Stimulated activated CD8-positive, alpha-beta memory T cell treated with anti-CD3 and anti-CD28 coated beads, Interleukin-15, amount 100 ng/mL, for 1 hour (primary cell): ENCODE results near the gene MKRN1.
"Not testable (repeated sequence)": the region's sequence is repeated elsewhere in the genome, so short reads cannot be mapped to it uniquely, and the experiment has no call there.

ENCODE experiments used
- DNase-seq: peaks from one replicate; pipeline ENCODE4 v3.0.0-alpha.2; 2020; ENCODE audit warnings: low read depth

Gene MKRN1

DNA sequence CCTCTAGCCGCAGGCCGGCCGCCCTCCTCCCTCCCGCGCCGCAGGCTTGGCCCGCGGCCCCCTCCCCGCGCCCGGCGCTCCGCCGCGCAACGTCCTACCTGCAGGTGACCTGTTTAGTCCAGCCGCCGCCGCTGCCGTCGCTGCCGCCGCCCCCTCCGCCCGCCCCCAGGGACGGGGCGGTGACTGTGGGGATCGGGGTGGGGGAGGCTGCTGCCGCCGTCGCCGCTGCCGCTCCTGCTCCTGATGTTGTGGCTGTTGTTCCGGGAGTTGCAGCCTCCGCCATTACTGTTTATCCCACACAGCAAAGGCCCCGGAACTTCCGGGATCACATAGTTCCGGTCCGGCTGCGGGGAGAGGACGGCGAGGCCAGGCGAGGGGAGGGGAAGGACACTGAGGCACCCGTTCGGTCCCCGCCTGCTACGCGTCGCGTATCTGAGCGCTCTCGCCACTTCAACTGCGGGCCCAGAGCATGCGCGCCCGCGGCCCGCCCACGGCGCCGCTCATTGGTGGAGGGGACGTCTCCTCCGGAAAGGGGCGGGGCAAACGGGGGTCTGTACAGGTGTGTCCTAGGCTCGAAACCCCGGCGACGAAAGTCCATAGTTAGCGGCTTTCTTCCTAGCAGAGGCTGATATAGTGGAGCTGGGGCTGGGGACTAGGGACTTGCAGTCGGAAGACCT is at the start of gene MKRN1:
Gene MKRN1 (minus strand): TSS at position 444 of the 677 bp plus-strand sequence. CDS start 161 bp downstream, at position 283.
- peak; percentile 85 for DNase-seq

- no peak for DNase-seq
Observed at GRCh38 chr7:140526787-140527664, 47.7 kb upstream of the MKRN1 start.

DNA sequence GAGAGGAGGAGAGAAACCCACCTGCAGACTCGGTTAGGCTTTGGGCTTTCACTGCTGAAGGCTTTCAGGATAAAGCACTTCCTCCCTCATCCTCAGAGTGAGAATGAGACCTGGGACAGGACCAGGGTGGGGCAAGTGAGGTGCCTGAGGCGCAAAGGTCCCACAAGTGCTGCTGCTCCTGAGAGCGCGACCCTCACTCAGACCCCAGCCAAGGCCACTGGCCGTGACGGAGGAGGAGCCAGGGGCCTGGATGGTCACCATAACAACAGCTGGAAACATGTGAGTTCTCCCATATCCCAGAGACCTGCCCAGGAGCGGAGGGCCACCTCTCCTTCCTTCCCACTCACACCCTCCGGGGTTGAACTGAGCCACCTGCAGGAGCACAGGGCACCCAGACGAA is 46.9 kb upstream of the MKRN1 start:
- DNase-seq, result no peak

DNA sequence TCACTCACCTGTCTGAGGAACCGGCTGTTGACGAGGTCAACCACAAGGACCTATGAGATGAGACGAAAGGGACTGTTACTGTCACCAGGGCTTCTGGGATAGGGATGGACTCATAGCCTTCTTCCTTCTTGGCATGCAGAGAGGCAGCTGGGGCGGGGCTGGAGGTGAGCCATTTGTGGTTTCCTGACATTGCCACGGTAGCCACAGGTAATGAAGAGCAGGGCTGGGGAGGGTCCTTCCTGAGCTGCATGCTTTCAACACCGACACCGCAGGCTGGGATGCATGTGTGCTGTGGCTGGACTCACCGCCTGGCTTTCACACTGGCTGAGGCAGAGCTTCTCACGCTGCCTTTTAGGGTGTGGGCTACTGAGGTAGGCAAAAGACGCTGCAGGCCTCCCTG is 46.4 kb upstream of the MKRN1 start:
- DNase-seq, result no peak

DNA sequence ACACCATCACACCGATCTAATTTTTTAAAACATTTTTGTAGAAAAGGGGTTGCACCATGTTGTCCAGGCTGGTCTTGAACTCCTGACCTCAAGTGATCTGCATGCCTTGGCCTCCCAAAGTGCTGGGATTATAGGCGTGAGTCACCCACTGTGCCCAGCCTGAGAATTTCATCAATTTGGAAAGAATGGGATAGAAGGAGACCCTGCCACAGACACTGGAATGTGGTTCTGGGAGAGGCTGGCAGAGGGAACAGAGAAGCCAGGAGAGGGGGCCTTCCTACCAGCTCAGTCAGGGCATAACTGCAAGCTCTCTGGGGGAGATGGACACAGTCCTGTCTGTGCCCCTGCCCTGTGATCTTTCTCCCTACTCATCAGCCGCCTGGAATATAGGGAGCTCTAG is 42.1 kb upstream of the MKRN1 start:
- no peak for DNase-seq

DNA sequence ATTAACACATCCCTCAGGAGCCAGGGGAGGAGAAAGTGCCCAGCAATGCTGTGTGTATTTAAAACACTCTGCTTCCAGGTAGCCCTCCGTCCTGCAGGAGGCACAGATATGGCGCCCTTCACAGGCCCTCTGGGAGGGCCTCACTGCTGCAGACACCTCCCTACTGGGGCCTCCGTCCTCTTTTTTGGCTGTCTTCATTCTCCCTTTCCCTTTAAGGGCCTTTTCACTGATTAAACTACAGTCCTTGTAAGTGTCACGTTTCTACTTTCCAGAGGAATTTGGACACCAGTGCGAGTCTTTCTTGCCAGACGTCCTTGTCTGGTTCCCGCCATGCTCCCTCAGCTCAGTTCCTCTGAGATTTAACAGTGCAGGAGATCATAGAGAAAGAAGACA is 39.7 kb upstream of the MKRN1 start:
- no peak for DNase-seq

DNA sequence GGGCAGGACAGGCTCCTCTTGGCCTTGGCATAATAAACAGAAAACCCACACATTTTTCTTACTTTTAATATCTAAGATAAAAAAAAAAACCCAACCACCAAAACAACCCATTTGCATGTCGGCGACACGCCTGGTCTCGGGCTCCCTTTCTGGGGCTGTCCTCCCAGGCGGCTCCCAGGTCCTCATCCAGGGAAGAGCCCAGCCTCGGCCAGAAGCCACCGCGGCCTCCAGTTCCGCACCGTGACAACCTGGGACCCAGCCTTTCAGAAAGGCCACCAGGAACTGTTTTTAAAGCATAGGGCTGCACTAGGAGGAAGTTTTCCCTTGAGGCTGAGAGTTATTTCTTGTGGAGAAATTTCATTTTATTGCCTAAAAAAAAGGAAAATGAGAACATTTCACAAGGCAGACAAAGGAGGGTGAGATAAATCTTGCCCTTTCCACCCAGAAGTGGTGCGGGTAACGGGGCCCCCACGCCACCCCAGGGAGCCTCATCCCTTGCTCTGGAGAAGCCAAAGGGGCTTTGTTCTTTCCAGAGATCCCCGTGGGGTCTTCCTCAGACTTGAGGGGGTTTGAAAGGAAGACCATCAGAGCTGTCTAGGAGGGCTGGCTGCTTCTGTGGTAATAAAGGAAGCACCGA is 39.2 kb upstream of the MKRN1 start:
- no peak for DNase-seq

DNA sequence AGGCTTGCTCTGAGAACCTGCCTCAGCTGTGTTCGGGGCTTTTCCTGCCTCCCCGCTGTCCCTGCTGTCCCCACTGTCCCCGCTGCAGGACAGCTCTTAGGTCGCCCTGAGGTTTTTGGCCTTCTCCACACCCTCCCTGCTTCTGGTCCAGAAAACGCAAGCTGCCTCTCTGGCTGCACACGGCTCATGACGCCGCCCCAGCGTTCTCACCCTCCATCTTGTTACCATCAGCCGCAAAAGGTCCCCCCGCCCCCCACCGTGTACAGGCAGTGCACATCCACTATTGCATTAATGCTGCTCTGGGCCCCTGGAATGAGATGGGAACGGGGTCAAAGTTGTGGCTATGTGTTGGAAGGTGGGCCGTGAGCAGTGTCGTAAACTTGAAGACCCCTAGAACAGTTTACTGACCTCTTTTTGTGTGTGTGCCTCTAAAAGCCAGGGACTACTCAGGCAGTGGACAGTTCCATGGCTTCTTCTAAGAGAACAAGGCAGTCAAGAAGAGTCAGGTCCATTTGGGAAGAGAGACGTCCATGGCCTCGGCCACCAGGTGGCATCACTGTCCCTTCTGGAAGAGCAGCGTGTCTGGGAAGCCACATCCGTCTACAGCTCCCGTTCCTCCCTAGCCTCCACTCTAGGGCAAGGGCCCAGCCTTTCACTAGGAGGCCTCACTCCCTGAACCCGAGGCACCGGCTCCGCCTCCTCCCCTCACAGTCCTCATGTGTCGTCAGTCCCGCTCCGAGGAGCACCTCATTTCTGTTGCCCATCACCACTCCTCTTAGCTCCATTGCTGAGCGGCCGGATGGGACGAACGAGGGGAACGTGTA is 38.5 kb upstream of the MKRN1 start:
- DNase-seq, result peak; percentile 54

DNA sequence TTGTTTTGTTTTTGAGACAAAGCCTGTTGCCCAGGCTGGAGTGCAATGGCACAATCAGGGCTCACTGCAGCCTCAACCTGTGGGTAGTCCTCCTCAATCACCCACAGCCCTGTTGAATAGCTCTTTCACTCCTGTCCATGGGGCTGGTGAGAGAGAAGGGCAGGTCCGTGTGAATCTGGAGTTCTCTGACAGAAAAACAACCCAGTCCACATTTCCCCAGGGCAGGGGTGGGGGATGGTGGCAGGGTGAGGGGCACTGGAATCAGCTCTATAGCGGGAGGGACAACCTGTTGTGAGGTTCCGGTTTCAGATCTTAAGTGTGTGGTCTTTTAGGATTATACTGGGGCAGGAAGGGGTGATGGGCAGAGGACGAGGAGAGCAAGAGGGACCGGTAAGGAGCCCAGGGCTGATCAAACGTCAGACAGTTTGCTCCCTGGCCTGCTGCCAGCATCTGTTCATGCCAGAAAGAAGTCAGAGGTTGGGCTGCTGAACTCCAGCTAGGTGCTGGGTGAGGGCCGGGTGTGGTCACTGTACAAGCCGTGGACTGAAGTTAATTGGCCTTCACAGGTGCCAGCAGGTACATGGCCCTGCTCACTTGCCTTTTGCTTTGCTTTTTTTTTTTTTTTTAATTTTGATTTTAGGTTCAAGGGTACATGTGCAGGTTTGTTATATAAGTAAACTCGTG is 33.2 kb upstream of the MKRN1 start:
- no peak for DNase-seq

GRCh38 chr7:140509789-140510188 is 30.5 kb upstream of the MKRN1 start:
- DNase-seq, result no peak

GRCh38 chr7:140507556-140507955 is 28.3 kb upstream of the MKRN1 start:
- DNase-seq, result not testable (repeated sequence)

DNA sequence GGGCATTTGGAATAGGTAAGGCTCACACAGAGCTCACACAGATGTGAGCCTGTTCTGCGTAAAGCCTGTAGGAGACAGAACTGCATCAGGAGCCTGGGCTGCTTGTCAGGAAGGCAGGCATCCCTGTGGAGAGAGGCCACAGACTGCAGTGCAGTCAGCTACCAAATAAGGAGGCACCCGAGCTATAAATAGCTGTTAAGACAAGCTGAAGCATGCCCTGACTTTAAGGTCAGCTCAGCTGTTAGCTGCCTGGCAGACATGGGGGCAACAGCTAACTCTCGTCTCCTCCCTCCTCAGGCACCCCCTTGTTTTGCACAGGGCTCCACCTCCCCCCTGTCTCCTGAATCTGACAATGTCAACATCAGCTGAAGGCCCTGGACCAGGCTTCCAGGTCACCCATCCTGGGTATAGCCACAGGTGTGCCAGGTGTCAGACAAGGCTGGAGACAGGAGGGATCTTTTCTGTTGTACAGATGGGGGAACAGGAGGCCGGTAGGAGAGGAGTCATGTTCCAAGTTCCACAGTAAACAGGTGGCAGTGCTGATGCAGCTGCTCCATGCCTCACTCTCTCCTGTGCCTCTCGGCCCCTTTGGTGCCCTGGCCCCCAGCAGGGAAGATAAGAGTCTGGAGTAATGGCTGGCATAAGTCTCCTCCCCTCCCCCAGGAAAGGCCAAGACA is 27.6 kb upstream of the MKRN1 start:
- DNase-seq, result no peak

DNA sequence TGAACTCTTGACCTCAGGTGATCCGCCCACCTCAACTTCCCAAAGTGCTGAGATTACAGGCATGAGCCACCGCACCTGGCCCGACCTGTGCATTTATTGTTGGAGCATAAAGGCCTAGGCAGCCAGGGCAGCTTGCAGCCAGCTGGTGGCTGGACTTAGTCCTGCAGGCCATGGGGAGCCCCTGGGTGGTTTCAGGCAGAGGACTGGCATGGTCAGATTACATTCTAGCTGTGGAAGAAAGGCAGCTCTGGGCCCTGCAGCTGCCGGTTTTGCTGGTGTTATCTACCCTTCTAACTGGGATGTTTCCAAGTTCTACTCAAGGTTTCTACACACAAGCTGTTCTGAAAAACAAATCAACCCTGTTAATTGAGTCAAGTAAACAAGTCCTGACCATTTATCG is 22.7 kb upstream of the MKRN1 start:
- no peak for DNase-seq

GRCh38 chr7:140497807-140498206 is 18.5 kb upstream of the MKRN1 start:
- not testable (repeated sequence) for DNase-seq

GRCh38 chr7:140497241-140497769 is 18.0 kb upstream of the MKRN1 start:
- no peak for DNase-seq

DNA sequence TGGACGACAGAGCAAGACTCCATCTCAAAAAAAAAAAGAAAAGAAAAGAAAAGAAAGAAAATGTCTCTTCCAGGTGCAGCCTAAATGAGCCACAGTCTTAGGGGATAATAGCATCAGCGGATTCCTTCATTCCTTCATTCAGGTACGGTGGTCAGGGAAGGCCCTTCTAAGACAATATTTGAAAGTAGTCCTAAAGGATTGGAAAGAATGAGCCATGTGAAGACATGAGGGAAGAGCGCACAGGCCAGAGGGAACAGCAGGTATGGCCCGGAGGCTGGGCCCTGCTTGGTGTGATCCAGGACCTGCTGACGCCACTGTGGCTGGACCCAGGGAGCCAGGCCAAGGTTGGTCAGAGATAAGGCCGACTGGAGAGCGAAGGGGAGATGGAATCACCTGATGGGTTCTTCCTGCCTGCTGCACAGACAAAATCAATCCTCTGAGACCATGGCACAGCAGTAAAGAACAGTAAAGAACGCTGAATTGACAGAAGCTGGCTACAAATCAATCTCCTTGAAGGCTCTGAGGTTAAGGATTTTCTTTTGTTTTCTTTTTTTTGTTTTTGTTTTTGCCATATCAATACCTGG is 16.3 kb upstream of the MKRN1 start:
- no peak for DNase-seq

- no peak for DNase-seq
Observed at GRCh38 chr7:140494867-140495266, 15.6 kb upstream of the MKRN1 start.

- no peak for DNase-seq
Observed at GRCh38 chr7:140489026-140489359, 9.7 kb upstream of the MKRN1 start.

- DNase-seq, result no peak
Observed at GRCh38 chr7:140485500-140486265, 6.4 kb upstream of the MKRN1 start.
